PC-9 (cell line): Measurements from ENCODE around the gene INPP5A.

Experiments used
- EZH2 ChIP-seq: fragments of 200-600 bp; sonication (generic); IDR thresholded peaks from 2 replicates; pipeline ENCODE4 v1.8.0; 2017; ENCODE audit warnings: antibody characterized with exemption, low read depth
- TF ChIP-seq, protein P1 (sequence below): fragments of 200-600 bp; sonication (generic); conservative IDR thresholded peaks from 2 replicates; pipeline ENCODE4 v1.6.1; 2017; ENCODE audit warnings: mixed run types, antibody characterized with exemption, mild to moderate bottlenecking, moderate library complexity

DNA sequence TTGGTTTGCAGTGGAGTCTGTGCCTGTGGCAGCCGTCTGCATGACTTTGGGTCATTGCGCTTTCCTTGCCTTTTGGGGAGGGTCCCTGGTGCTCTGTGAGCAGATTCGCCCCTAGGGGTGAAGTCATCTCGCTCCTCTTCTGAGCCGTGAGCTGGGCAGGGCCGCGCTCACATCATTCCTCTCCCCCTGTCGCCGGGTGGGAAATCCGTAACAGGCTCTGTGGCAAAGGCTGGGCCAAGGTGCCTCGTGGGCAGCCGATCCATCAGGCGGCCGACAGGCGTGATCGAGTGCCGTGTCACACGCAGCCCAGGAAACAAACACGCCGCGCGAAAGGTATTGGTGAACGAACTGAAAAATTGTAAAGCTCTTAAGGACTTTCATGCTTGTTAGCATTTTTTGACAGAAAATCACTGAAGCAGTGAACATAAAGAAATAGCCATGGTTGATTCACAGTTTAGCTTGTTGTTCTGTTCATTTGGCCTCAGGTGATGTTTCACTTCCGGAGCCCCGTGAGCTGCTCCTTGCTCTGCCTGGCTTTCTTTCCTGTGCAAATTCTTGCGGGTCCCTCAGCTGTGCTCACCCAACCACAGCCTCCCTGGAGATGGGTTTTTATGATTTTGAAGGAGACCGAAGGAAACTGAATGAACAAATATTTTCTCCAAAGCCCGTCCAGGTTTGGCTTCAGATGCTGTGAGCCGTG, 126.2 kb downstream of the INPP5A start:
- TF ChIP-seq, protein P1, sequence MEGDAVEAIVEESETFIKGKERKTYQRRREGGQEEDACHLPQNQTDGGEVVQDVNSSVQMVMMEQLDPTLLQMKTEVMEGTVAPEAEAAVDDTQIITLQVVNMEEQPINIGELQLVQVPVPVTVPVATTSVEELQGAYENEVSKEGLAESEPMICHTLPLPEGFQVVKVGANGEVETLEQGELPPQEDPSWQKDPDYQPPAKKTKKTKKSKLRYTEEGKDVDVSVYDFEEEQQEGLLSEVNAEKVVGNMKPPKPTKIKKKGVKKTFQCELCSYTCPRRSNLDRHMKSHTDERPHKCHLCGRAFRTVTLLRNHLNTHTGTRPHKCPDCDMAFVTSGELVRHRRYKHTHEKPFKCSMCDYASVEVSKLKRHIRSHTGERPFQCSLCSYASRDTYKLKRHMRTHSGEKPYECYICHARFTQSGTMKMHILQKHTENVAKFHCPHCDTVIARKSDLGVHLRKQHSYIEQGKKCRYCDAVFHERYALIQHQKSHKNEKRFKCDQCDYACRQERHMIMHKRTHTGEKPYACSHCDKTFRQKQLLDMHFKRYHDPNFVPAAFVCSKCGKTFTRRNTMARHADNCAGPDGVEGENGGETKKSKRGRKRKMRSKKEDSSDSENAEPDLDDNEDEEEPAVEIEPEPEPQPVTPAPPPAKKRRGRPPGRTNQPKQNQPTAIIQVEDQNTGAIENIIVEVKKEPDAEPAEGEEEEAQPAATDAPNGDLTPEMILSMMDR: no peak
- TF ChIP-seq EZH2: no peak
